HG02623 (cell line): Measurements from ENCODE around the gene MAP7D1.
"Not testable (repeated sequence)": the region's sequence is repeated elsewhere in the genome, so short reads cannot be mapped to it uniquely, and the experiment has no call there.

ENCODE experiments used
- ATAC-seq: cut with Tn5 transposase; IDR thresholded peaks from one replicate; pipeline ENCODE4 v1.9.1; 2021; ENCODE audit warnings: moderate library complexity; ENCODE audit not compliant: unreplicated experiment

Gene MAP7D1

DNA sequence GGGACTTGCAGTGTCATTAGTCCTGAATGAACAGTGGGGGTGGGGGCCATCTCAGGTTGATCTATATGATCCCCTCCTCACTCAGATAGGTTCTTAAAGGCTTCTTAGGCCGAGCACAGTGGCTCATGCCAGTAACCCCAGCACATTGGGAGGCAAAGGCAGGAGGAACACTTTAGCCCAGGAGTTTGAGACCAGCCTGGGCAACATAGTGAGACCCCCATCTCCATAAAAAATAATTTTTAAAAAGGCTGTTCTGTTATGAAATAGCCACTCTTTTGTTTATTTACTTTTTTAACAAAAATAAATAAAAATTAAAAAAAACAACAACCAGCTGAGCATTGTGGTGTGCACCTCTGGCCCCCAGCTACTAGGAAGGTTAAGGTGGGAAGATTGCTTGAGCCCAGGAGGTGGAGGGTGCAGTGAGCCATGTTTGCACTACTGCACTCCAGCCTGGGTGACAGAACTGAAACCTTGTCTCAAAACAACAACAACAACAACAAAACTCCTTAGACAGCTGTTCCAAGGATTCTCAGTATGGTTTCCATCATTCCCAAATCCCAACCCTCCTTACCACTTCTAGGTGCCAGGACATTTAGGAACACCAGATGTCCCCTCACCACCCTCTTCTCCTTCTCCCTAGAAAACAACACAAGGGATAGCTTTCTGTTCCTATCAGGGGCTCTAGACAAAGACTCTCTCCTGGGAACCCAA, 4.7 kb upstream of the MAP7D1 start:
- no peak for ATAC-seq

DNA sequence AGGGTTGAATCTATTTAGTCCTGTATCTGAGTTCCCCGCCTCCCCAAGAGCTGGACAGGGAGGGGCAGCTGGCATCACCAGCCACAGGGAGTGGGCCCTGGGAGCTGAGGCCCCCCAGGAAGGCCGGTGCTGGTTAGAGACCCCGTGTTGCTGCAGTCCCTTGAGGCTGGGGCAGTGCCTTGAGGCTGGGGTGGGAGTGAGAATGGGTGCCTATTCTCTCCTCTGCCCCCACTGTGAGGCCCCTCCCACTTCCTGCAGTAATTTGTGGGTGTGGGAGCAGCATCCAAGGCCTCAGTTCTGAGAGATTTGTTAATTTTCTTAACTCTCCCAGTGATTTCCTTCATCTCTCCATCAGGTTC, 4.1 kb upstream of the MAP7D1 start:
- no peak for ATAC-seq

DNA sequence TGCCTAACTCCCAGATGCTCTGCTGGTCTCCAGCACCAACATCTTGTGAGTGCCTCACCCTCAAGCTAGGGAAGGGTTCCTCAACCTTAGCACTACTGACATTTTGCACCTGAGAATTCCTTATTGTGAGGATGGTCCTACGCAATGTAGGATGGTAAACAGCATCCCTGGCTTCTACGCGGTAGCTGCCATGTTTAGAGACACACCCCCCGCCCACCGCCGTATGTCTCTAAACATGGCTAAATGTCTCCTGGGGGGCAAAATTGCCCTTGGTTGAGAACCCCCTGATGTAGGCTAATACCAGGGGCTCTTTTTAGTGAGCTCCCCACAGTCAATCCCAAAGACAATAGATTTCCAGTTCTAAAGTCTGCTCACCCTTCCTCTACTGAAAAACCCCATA, 2.5 kb upstream of the MAP7D1 start:
- ATAC-seq = no peak

DNA sequence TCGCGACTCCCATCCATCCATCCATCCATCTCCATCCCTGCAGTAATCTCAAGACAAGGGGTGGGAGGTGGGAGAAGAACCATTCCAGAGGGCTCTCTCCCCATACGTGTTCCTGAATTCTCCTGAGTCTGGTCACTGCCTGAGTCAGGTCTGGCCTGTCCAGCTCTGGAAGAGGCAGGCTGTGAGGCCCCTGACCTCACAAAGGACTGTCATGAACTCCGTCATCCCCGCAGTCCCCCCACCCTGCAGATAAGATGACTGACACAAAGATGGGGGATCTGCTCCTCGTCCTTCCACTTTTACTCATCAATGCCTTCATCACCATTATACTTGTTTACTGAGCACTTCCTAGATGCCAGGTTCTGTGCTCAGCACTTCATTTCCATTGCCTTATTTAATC, 1.6 kb upstream of the MAP7D1 start:
- no peak for ATAC-seq

DNA sequence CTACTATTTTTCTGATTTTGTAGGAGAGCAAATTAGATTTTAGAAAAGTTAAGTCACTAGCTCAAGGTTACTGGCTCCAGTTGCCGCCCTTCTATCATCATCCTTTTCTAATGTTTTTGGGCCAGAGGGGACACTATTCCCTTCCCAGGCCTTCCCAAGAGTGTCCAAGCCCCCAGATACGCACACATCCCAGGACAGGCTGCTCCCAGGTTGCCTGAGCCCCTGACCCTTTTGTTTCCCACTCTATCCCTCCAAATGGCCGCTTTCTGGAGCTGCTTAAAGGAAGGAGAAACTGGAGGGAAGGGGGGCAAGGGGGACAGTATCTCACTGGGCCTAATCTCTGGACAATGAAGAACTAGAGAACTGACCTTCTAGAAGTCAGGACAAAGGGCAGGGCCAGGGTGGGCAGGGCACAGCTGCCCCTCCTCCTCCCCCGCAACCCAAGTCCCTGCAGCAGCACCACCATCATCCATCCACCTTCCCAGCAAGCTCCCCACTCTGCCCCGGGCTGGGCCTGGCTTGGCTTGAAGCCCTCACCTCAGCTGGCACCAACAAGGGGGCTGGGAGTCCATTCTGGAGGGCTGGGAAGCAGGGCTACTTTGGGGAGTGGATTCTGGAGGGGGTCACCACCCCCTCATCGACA, 1.1 kb upstream of the MAP7D1 start:
- ATAC-seq = no peak

DNA sequence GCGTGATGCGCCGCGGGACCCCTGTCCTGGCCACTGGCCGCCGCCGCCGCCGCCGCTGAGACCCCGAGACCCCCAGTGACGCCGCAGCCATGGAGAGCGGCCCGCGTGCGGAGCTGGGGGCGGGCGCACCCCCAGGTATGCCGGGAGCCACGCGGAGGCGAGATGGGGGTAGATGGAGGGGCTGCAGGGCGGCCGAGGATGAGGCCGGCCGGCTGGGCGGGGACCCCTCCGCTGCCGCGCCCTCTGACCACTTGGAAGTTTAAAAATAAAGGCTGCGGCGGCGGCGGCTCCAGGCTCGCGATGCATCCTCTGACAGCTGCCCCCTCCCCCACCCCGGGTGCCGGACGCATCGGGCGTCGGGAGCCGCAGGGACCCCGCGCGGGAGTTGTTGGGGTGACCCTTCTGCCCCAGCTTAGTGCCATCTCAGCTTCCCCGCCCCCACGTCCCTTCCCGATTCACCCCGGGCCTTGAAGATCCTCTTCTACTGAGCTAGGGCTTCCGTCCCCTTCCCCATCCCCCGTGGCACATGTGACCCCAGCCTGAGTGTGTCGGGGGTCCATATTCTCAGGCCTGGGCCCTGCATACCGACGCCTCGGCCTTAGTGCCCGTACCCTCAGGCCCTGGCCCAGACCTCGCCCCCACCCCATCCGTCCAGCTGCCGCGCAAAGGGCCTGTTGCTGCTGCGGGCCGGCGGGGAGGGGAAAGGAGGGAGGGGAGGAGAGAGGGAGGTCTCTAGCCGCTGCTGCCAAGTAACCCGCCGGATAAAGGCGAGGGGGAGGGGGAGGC, 562 bp downstream of the MAP7D1 start:
- ATAC-seq = no peak

DNA sequence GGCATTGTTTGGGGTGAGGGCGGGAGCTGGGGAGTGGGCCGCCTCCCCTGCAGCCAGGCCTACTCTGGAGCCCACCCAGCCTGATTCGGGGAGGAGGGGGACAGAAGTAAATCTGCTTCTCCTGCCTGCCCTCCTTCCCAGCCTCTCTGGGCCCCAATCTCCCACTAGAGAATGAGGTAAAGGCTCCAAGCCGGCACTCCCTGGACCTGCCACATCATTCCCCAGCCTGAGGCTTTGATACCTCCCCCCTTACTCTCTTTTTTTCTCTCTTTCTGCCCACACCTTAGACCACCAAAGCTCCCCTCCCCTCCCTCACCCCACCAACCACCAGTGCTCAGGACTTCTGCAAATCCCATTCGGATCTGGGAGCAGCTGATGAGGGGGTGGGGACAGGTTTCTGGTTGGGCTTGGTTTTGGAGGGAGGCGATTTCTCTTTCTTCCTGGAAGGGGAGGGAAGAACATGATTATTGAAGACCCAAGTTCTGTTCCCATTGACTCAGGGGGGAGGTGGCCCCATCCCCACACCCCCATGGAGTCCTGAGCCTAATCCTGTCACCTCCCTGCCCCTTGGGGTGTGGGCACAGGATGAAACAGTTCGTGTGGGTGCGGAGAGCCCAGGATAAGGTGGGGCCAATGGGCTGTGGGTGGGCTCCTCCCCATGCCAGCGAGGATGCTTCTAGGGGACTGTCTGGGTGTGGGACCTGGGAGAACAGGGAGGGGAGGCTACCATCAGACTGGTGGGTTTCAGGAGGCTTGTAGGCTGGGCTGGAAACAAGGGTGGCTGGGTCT, 1.3 kb downstream of the MAP7D1 start:
- no peak for ATAC-seq

DNA sequence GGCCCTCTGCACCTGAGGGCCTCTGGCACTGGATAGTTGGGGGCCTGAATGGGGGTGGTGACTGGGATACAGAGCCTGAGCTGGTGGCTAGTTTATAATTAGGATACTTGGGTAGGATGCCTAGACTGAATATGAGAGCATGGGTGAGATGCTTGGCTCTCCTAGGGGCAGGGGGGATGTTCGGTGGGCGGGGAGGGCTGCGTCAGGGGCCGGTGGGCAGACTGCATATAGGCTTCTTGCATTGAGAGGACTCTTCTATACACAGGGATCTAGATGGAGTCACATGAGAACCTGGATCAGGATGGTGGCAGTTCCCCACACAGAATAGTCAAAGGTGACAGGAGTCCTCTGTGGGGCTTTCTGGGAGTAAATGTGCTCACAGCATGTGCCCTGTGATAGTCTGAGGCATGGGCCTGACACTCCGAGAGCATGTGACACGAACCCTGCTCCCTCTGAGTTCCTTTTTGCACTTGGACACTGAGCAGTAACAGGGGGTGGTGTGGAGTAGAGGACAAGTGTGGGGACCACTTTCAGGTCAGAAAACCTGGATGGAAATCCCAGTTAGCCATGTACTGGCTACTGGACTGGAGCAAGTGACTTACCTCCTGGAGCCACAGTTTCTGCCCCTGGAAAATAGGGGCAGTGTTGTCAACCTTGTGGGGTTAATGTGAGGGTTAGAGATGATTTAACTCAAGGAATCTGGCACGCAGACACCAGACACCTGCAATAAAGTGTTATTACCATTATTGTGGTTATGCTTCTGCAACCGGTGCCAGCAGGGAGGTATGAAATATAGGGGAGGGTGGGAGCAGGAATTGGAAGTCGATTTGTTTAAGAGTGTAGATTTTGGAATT, 2.2 kb downstream of the MAP7D1 start:
- no peak for ATAC-seq

DNA sequence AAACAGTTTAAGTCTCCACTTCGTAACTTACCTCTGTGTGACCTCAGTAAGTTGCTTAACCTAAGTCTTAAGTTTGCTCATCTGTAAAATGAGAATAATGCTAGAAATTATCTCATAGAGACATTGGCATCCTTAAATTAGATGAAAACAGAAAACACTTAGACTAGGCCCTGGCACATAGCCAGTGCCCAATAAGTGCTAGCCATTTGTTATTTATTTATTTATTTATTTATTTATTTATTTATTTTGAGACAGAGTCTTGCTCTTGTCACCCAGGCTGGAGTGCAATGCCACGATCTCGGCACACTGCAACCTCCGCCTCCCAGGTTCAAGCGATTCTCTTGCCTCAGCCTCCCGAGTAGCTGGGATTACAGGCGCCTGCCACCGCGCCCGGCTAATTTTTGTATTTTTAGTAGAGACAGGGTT, 2.9 kb downstream of the MAP7D1 start:
- not testable (repeated sequence) for ATAC-seq

DNA sequence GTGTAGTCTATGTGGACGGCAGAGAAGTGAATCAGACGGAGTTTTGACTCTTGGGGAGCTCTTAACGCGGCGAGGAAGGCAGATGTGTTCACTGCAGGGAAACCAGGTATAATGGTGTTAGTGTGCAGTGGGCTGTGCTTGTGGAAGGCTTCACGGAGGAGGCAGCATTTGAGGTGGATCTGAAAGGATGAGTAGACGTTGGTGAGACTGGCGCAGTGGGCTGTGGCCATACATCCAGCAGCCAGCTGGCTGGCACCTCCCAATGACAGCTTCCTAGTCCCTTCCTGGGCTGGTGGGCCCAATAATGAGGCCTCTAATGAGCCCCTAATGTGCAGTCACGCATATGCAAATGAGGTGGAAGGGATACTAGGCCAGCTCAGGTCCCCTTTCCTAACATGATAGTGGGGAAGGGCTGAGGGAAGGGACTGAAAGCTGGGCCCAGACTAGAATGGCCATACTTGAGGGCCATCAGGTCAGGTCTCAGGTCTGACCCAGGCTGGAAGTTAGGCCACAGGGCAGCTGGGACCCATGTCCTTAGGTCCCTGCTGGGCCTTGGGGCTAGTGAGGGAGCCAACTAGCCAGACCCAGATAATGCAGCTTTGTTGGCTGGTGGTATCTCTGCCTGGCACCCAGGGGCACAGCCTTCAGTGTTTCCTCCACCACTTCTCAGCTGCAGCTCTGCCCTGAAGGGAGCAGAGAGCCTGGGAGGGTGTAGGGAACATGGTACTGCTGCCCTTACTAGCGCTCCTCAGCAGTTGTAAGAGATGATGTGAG, 3.8 kb downstream of the MAP7D1 start:
- no peak for ATAC-seq

DNA sequence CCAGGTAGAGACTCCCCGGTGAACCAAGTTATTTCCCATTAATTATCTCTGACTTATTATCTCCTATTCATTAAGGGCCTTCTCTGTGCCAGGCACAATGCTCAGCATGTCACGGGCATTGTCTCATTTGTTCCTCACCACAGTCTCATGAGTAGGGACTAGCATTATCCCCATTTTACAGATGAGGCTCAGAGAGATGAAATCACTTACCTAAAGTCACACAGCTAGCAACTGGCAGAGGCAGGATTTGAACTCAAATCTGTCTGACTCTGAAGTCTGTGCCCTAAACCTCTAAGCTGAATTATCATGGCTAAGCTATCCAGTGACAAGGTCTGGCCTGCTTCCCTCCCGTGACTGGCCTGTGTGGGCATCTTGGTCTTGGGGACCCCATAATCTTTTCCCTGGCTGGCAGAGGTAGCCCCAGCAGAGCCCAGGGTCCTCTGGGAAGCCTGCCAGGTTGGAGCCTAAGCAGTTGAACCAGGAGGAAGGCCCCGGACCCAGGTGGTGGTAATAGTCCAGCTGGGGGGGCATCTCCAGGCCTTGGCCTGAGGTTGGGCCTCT, 4.5 kb downstream of the MAP7D1 start:
- ATAC-seq = no peak

DNA sequence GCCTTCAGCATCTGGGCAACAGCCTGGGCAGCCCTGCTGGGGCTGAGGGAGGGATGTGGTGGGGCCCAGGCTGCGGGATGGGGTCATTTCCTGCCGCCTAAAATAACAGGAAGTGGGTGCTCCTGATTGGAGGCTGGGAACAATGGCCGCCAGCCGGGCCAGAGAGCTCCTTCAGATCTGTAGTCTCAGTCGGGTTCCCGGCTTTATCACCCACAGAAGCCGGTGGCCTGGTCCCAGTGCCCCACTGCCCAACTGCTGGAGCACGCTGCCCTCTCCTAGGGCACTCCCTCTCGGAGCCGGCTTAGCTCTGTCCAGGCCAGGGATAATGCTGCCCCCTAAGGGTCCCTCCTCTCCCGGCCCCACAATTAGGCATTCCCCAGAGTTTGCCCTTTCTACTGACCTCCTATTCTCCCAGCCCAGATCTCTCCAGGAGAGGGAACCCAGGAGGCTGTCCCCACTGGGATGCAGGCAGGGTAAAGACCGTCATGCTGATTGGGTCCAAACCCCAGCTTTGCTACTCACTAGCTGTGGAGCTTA, 5.1 kb downstream of the MAP7D1 start:
- ATAC-seq = no peak

DNA sequence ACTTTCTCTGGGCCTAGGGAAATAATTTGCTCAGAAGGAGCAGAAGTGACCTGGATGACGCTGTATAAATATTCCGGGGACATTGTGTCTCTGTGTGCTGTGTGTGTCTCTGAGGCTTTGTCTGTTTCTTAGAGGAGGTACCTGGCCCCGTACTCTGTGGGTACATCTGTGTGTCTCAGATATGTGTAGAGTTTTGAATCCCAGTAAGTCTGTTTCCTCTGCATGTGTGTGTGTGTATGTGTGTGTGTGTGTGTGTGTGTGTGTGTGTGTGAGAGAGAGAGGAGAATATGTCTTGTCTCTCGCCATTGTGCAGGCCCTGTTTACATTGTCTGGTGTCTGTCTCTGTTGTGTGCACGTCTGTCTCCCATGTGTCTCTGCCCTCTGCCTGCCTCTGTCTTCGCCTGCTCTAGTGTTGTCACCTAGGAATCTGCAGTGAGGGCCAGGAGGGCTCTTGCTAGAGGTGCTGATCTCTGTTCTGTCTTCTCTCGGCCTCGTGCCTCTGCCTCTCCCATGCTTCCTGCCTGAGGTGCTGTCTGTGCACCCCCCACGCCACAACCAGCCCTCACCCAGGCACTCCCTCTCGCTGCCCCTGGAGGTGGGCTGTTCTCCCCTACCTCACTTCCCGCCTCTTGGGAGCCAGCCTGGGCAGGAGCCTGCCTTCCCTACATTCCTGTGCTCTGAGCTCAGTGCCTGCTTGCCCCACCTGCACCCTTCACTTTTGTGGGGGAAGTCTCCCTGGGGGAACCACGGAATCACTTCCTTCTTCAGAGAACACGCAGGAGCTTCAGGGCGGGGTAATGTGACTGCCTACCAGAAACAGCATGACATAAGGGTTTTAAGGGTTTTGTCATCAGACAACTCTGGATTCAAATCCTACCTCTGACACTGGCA, 5.9 kb downstream of the MAP7D1 start:
- no peak for ATAC-seq

DNA sequence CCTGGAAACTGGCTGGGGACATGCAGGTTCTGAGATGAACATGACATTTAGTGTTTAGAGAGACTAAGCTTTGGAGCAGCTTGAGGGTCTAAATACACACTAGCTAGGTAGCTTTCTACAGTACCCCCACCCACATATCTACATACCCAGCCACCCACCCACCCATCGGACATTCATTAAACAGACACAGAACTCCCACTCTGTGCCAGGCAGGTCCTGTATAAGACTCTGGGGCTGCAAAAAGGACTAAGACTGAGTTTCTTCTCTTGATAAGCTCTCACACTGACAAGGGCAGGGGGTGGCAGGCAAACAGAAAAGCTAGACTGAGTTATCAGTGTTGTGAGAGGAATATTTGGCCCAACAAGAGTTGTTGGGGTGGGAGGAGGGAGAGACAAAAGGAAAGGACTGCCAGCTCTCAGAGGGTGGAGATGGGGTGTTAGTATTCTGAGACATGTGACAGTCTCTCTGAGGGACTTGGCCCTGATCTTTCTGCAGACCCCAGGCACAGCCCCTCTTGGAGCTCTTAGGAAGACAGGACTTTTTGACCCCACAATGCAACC, 6.8 kb downstream of the MAP7D1 start:
- no peak for ATAC-seq

DNA sequence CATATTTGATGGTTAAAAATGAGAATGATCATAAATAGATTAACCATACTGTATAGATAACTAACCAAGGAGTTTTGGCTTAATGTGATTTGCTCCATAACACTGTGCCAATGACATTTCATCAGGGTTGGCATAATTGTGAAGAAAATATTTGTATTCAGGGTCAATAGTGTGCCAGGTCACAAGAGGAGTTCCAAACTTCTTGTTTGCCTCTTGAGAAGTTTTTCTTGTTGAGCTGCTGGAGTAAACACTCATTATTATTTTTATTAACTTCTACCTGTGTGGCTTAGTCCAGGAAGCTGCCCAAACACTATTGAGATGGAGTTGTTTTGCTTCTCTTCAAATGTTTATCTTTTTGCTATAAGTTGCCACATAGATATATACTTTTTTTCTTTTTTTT, 7.5 kb downstream of the MAP7D1 start:
- ATAC-seq = no peak

DNA sequence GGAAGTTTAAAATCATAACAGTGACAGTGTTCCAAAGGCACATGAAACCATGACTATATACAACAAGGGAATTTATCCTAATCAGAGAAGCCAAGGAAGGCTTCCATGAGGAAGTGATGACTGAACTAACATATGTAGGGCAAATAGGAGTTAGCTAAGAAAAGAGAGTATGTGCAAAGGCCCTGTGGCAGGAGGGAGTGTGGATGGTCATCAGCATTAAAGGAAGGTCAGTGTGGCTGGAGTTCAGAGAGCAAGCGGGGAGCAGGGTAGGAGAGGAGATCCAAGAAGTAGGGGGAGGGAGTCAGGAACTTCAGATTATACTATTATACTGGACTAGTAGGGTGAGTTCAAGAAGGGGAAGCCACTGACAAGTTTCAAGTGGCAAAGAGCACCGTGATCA, 8.4 kb downstream of the MAP7D1 start:
- ATAC-seq = no peak

DNA sequence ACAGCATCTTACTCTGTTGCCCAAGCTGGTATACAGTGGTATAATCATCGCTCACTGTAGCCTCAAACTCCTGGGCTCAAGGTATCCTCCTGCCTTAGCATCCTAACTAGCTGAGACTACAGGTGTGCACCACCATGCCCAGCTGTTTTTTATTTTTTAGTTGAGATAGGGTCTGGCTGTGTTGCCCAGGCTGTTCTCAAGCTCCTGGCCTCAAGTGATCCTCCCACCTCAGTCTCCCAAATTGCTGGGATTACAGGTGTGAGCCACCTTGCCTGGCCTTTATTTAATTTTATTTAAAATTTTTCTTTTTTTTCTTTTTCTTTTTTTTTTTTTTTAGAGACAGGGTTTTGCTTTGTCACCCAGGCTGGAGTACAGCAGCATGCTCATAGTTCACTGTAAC, 9.2 kb downstream of the MAP7D1 start:
- ATAC-seq = no peak

DNA sequence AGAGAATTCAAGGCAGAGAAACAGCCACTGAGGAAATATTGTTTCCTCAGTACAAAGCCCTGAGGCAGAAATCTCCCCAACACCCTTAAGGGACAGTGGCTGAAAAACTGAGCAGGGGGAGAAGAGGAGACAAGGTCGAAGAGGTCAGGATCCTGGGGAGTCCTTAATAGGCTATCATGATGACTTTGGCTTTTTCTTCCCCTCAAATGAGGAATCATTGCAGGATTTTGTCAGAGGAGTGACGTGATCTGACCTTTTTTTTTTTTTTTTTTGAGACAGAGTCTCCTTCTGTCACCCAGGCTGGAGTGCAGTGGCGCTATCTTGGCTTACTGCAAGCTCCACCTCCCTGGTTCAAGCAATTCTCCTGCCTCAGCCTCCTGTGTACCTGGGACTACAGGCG, 10.2 kb downstream of the MAP7D1 start:
- no peak for ATAC-seq
